ENCODE data around the gene USP49. TPM values are rescaled to one million over a fixed set of nuclear protein-coding genes. Genes with fewer than 3 reads are reported as not detected.

The USP49 gene
- total RNA-seq, 4 donors from 2014 or later = 2.3 to 3.8 (median 3.1) TPM

DNA sequence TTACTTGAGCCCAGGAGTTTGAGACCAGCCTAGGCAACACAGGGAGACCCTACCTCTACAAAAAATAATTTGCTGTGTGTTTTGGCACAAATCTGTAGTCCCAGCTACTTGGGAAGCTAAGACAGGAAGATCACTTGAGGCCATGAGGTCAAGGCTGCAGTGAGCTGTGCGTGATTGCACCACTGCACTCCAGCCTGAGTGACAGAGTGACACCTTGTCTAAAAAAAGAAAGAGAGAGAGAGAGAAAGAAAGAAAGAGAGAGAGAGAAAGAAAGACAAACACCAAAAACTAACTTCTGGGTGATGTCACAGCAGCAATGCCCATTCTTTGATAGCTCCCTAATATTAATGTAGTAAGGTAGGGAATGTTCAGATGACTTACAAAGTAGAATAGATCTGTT is 20.4 kb downstream of the USP49 start:
- DNase-seq (ENCODE audit: low spot score) (no peak), ATAC-seq (ENCODE audit: low FRiP score) (no peak)
- TF ChIP-seq, protein P1, sequence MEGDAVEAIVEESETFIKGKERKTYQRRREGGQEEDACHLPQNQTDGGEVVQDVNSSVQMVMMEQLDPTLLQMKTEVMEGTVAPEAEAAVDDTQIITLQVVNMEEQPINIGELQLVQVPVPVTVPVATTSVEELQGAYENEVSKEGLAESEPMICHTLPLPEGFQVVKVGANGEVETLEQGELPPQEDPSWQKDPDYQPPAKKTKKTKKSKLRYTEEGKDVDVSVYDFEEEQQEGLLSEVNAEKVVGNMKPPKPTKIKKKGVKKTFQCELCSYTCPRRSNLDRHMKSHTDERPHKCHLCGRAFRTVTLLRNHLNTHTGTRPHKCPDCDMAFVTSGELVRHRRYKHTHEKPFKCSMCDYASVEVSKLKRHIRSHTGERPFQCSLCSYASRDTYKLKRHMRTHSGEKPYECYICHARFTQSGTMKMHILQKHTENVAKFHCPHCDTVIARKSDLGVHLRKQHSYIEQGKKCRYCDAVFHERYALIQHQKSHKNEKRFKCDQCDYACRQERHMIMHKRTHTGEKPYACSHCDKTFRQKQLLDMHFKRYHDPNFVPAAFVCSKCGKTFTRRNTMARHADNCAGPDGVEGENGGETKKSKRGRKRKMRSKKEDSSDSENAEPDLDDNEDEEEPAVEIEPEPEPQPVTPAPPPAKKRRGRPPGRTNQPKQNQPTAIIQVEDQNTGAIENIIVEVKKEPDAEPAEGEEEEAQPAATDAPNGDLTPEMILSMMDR (IDR thresholded peaks at IDR 0.05) = no peak

DNA sequence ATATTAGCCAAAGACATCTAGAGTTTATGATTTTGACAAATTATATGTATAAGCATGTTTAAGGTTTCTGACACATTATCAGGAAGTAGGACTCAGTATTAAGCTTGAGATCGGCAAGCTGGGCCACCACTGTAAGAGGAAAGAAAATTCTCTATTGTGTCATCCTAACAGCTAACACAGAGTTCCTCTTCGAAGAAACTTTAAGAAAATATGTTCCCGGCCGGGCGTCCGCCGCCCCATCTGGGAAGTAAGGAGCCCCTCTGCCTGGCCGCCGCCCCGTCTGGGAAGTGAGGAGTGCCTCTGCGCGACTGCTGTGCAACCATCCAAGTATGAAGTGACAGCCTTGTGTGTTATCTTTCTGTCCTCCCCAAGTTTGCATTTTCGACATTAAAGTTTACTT is 23.0 kb downstream of the USP49 start:
- DNase-seq (ENCODE audit: low spot score) (no peak), ATAC-seq (ENCODE audit: low FRiP score) (no peak)
- TF ChIP-seq, protein P1 (IDR thresholded peaks at IDR 0.05) = no peak

DNA sequence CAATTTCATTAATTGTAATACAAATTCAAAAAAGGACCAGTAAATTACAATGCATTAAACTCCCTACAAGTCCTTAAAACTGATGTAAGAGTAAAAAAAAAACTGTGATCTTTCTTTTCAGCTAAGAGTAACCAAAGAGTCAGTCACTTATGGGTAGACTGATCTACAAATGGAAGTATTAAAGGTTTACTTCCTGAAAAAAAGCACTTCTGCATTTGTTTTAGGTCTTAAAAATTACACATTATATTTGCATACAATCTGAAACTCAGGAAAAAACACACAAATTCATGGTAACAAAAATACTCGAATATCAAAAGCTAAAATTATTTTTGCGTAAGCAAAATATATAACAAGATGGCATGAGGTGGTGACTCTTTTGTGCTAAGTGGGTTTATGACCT is 23.5 kb downstream of the USP49 start:
- DNase-seq (ENCODE audit: low spot score) = no peak

DNA sequence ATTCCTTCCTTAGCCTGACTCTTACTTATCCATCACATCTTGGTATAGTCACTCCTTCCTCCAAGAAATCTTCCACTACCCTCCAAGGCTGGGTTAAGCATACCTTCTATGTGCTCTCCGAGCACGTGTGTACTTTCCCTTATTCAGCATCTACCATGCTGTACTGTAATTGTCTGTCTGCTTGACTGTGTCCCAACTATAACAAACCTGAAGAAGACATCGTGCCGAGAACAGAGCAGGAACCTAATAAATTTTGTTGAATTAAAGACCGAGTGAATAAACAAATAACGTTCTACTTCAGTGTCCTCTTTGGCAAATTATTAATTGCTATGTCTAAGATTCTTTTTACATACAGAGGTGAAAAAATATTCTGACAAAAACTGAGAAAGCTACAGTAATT is 35.8 kb downstream of the USP49 start:
- DNase-seq (ENCODE audit: low spot score) (no peak), ATAC-seq (ENCODE audit: low FRiP score) (no peak)
- TF ChIP-seq, protein P1 (IDR thresholded peaks at IDR 0.05) = no peak

More for the DNA sequence above, 23.5 kb downstream of the USP49 start:
- ATAC-seq (ENCODE audit: low FRiP score) = no peak
- TF ChIP-seq, protein P1 (IDR thresholded peaks at IDR 0.05) = no peak

DNA sequence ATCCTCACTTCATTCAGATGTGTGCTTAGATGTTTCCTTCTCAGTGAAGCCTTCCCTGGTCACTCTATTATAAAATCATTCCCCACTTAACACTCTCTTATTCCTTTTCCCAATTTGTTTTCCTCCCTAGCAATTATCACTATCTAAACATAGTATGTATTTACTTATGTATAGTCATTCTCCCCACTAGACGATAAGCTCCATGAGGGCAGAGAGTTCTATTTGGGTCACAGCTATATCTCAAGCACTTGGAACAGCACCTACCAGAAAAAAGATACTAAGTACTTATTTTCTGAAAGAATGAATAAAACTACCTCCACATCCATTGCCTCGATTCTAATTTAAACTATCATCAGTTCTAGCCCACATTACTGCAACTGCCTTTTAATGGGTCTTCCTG is 36.5 kb downstream of the USP49 start:
- ATAC-seq (ENCODE audit: low FRiP score) (no peak), DNase-seq (ENCODE audit: low spot score) (no peak)
- TF ChIP-seq, protein P1 (IDR thresholded peaks at IDR 0.05) = no peak

DNA sequence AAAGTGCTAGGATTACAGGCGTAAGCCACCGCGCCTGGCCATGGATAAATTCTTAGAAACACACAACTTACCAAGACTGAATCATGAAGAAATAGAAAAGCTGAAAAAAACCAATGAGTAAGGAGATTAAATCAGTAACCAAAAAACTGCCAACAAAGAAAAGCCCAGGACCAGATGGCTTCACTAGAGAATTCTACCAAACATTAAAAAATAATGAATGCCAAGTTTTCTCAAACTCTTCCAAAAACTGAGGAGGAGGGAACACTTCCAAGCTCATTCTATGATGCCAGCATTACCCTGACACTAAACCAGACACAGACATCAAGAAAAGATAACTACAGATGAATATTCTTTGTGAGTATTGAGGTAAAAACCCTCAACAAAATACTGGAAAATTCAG is 44.3 kb downstream of the USP49 start:
- TF ChIP-seq, protein P1 (IDR thresholded peaks at IDR 0.05) = no peak
- DNase-seq (ENCODE audit: low spot score) (no peak), ATAC-seq (ENCODE audit: low FRiP score) (no peak)

DNA sequence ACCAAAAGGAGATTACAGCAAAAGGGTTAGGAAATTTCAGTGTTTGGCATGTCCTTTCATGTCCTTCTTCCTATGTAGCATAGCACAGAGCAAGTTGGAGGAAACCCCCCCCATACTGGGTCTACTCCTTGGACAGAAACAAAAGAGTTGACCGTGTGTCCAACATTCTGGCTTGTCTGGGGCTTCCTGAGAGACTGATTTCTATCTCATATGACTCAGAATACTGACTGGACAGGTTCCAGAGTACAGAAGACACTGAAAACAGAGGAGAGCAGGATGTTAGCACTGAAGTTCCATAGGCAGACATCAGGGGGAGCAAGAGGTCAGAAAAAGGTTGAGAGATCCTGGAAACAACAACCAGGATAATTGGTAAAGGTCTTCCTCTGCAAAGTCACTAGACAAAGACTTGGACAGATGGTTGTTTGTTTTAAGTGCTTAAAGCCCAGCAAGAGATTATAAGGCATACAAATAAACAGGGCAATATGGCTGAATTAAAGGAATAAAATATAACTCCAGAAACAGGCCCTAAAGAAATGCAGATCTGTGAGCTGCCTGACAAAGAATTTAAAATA is 48.4 kb downstream of the USP49 start:
- TF ChIP-seq, protein P1 (IDR thresholded peaks at IDR 0.05) = peak in 1 of 3 donors; percentile 44
- ATAC-seq (ENCODE audit: low FRiP score) (peak; percentile 96), DNase-seq (ENCODE audit: low spot score) (peak; percentile 33)
